GM10266 (cell line): ENCODE data around the gene ZNF32.

Experiments
- DNase-seq: peaks from one replicate; pipeline ENCODE4 v3.0.0; 2012; ENCODE audit errors: extremely low spot score
- TF ChIP-seq, protein P1 (sequence below): IDR thresholded peaks from 2 replicates; pipeline ENCODE4 v1.5.1; 2012; ENCODE audit warnings: mild to moderate bottlenecking, low read depth; ENCODE audit not compliant: control insufficient read depth, insufficient read depth; ENCODE audit errors: missing control alignments

ZNF32 gene, protein sequence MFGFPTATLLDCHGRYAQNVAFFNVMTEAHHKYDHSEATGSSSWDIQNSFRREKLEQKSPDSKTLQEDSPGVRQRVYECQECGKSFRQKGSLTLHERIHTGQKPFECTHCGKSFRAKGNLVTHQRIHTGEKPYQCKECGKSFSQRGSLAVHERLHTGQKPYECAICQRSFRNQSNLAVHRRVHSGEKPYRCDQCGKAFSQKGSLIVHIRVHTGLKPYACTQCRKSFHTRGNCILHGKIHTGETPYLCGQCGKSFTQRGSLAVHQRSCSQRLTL

DNA sequence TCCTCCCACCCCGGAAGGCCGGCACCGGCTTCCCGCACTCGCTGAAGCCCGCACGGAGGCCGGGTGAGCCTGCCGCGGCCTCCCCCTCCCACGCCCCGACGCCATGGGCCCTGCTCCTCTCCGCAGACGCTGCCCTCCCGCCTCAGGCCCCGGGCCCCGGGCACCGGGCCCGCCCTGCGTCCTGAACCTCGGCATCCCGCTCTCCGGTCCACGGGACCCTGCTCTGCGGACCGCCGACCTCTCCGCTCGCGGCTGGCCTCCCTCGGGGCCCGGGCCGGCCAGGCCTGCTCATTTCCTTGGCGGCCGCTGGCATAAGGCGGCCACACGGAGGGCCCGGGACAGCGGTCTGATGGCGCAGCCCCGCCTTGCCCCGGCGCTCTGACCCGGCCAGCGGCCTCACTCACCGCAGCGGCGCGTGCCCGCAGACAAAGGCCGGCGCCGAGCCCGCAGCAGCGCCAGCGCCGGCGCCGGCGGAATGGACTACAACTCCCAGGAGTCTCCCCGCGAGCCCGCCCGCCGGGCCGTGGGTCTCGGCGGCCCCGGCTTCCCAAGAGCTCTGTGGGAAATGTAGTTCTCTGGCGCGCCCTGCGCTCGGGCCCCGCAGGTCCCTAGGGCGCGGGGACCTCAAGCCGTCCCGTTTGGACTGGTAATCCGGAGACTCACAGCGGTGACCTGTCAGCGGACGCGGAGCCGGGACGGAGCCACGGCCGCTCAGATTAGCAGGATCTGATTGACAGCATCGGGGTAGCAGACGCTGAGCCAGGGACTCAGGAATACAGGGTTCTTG lies at the start of gene ZNF32:
ZNF32 (minus strand) TSS at position 484 of the 787 bp plus-strand sequence. CDS start 2,748 bp downstream, outside the sequence.
- TF ChIP-seq, protein P1, sequence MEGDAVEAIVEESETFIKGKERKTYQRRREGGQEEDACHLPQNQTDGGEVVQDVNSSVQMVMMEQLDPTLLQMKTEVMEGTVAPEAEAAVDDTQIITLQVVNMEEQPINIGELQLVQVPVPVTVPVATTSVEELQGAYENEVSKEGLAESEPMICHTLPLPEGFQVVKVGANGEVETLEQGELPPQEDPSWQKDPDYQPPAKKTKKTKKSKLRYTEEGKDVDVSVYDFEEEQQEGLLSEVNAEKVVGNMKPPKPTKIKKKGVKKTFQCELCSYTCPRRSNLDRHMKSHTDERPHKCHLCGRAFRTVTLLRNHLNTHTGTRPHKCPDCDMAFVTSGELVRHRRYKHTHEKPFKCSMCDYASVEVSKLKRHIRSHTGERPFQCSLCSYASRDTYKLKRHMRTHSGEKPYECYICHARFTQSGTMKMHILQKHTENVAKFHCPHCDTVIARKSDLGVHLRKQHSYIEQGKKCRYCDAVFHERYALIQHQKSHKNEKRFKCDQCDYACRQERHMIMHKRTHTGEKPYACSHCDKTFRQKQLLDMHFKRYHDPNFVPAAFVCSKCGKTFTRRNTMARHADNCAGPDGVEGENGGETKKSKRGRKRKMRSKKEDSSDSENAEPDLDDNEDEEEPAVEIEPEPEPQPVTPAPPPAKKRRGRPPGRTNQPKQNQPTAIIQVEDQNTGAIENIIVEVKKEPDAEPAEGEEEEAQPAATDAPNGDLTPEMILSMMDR: no peak
- peak; percentile 94 for DNase-seq

DNA sequence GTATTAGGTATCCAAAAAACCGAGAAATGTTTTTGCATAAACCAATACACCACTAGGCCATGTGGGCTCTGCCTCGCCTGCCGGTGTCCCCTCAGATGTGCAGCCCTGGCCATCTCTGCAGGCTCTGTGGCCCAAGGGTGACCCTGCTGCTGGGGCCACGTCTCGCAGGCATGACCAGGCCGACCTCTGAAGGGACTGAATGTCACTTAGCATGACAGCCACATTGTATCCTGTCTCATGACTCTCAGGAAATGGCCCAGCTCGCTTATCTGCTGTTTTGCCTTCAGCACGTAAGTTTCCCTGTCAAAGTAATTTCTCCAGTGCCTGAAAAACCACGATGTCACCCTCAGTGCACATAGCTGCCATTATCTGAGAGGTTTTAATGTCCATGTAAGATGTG lies 49.5 kb upstream of the ZNF32 start:
- TF ChIP-seq, protein P1: no peak
- no peak for DNase-seq

DNA sequence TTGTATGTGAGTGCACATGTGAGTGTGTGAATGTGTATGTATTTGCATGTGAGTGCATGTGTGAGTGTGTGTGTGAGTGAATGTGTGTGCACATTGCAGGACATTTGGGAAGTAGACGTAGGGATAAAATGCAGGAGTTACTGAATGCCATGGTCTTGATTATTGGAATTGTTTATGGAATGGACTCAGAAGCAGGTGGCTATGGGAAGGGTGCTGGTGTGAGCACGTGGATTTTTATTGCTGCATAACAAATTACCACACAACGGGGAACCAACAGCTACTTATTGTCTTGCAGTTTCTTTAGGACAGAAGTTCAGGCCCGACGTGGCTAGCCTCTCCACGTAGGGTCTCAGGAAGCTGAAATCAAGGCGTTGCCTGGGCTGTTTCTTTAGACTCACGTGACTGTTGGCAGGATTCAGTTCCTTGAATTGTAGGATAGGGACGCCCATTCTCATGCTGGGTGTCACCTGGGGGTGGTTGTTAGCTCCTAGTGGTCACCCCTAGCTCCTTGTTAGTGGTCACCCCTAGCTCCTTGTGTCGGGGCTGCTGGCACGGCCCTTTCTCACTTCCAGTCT lies 48.3 kb upstream of the ZNF32 start:
- TF ChIP-seq, protein P1: no peak
- no peak for DNase-seq

DNA sequence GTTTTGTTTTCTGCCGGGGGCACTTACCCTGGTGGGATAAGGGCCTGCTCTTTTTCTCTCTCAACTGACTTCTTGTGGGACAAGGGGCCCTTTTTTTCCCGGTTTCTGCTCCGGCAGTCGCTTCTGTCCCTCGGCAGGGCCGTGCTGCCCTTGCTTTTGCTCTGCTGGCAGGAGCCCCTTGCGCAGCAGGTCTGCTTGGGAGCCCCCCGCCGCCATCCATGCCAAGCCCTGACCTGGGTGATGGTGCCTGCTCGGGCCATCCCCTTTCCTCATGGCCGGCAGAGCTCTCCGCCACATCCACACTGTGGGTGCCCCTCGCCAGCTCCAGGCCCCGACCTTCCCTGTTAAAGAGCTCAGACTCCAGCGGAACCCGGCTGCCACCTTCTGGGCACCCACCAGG lies 47.0 kb upstream of the ZNF32 start:
- no peak for DNase-seq
- TF ChIP-seq, protein P1: no peak

DNA sequence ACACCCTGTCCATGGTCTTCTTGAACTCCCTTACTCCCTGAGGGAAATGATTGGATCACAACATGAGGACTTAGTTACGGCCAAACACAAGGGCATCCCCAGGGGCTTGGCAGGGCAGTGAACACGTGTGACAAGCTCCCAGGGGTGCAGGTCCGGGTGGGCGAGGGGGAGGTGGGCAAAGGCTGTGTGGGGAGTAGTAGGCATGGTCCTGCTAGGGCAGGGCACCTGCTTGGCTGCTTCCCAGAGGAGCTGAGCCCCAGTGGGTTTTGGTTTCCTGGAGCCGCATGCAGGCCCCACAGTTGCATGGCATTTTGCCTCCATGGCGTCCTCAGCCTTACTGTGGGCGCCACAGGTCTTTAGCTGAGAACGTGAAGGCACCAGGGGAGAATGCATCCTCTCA lies 46.6 kb upstream of the ZNF32 start:
- DNase-seq: no peak
- TF ChIP-seq, protein P1: no peak

DNA sequence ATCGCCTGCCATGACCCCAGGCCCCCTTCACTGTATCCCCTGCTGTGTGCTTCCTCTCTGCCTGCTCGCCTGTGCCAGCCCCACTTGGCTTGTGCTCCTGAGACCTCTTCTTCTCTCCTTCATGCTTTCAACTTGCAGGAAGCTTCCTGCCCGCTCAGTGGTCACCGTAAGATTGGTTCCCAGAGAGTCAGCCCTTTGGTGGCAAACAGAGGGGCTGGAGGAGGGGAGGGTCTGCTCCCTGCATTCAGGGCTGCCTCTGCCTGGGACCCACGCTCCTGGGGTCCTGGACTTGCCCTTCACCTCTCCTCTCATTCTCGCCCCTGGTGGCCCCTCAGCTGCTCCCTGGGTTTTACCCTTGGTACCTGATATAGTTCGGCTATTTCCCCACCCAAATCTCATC lies 45.8 kb upstream of the ZNF32 start:
- TF ChIP-seq, protein P1: no peak
- no peak for DNase-seq
